ENCODE results near the gene PTPRD.

Gene PTPRD

DNA sequence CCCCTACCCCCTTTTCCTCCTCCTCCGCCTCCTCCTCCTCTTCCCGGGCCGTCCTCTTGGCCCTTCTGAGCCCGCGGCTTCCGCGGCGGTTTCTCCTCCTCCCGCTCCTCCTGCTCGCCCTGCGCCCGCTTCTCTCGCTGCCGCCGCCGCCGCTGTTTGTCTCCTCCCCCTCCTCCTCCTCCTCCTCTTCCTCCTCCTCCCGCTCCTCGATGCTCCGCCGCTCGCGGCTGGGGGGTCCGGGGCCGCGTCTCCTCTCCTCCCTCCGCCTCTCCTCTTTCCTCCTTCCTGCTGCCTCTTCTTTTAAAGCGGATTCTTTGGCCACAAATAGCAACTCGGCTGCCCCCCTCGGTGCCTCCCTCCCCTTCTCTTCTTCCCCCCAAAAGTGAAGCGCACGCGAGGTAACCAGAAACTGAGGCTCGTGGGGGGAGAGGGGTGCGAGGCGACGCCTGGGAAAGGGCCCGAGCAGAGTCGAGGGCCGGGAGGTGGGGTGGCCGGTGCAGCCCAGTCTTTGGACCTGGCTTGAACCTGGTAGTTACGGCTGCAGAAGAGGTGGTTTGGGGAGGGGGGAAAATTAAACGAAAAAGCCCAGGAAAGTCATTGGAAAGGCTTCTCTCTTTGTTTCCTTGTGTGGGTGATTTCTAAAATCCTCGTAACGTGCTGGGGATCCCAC is 1754.7 kb downstream of the PTPRD start (continued):
- TF ChIP-seq ZNF843 (tag by site-specific recombination; IDR thresholded peaks at IDR 0.05) (0 out of 2 replicates have a peak, but pooled peaks have one; percentile 15), ZNF707 (tag by site-specific recombination; IDR thresholded peaks at IDR 0.05) (no peak), ZSCAN16 (tag by site-specific recombination; IDR thresholded peaks at IDR 0.05) (no peak), ZNF114 (tag by site-specific recombination; IDR thresholded peaks at IDR 0.05) (no peak), ZBTB21 (tag by site-specific recombination; IDR thresholded peaks at IDR 0.05) (no peak), SP3 (tag by site-specific recombination; IDR thresholded peaks at IDR 0.05) (peak; percentile 78), ZNF596 (tag by site-specific recombination; IDR thresholded peaks at IDR 0.05) (no peak), ZNF202 (tag by site-specific recombination; IDR thresholded peaks at IDR 0.05; ENCODE audit: borderline replicate concordance) (no peak), ZNF350 (tag by site-specific recombination; IDR thresholded peaks at IDR 0.05) (no peak), MZF1 (tag by site-specific recombination; IDR thresholded peaks at IDR 0.05; ENCODE audit: borderline replicate concordance) (peak; percentile 23; the same call in 1 of the 2 replicates), ZNF433 (tag by site-specific recombination; IDR thresholded peaks at IDR 0.05; ENCODE audit: low read depth) (no peak), ZNF266 (tag by site-specific recombination; IDR thresholded peaks at IDR 0.05; ENCODE audit: low read depth) (no peak), ZNF555 (tag by site-specific recombination; conservative IDR thresholded peaks at IDR 0.05) (no peak), ZNF404 (tag by site-specific recombination; IDR thresholded peaks at IDR 0.05) (no peak), ZSCAN23 (tag by site-specific recombination; IDR thresholded peaks at IDR 0.05) (no peak), ZNF10 (tag by site-specific recombination; IDR thresholded peaks at IDR 0.05) (no peak), ZNF624 (tag by site-specific recombination; IDR thresholded peaks at IDR 0.05) (no peak), ZNF768 (tag by site-specific recombination; IDR thresholded peaks at IDR 0.05) (no peak), ZBTB8A (tag by site-specific recombination; IDR thresholded peaks at IDR 0.05) (no peak), ZNF585B (tag by site-specific recombination; IDR thresholded peaks at IDR 0.05) (no peak), ZNF521 (tag by site-specific recombination; IDR thresholded peaks at IDR 0.05) (no peak), ZNF37A (tag by site-specific recombination; IDR thresholded peaks at IDR 0.05) (no peak), ZNF473 (tag by site-specific recombination; IDR thresholded peaks at IDR 0.05) (no peak), KLF10 (tag by site-specific recombination; IDR thresholded peaks at IDR 0.05) (no peak), ZNF529 (tag by site-specific recombination; IDR thresholded peaks at IDR 0.05; ENCODE audit: insufficient replicate concordance) (no peak), SETDB1 (IDR thresholded peaks at IDR 0.05; ENCODE audit: insufficient read length, low read length) (no peak), ZSCAN30 (tag by site-specific recombination; IDR thresholded peaks at IDR 0.05) (no peak), HOXD13 (CRISPR knock-in tag; IDR thresholded peaks at IDR 0.05; ENCODE audit: borderline replicate concordance) (no peak)
- TF ChIP-seq, protein P1, sequence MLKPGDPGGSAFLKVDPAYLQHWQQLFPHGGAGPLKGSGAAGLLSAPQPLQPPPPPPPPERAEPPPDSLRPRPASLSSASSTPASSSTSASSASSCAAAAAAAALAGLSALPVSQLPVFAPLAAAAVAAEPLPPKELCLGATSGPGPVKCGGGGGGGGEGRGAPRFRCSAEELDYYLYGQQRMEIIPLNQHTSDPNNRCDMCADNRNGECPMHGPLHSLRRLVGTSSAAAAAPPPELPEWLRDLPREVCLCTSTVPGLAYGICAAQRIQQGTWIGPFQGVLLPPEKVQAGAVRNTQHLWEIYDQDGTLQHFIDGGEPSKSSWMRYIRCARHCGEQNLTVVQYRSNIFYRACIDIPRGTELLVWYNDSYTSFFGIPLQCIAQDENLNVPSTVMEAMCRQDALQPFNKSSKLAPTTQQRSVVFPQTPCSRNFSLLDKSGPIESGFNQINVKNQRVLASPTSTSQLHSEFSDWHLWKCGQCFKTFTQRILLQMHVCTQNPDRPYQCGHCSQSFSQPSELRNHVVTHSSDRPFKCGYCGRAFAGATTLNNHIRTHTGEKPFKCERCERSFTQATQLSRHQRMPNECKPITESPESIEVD (tag by site-specific recombination; IDR thresholded peaks at IDR 0.05) = no peak
- TF ChIP-seq, protein P2, sequence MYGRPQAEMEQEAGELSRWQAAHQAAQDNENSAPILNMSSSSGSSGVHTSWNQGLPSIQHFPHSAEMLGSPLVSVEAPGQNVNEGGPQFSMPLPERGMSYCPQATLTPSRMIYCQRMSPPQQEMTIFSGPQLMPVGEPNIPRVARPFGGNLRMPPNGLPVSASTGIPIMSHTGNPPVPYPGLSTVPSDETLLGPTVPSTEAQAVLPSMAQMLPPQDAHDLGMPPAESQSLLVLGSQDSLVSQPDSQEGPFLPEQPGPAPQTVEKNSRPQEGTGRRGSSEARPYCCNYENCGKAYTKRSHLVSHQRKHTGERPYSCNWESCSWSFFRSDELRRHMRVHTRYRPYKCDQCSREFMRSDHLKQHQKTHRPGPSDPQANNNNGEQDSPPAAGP (tag by site-specific recombination; IDR thresholded peaks at IDR 0.05) = no peak
- TF ChIP-seq, protein P3, sequence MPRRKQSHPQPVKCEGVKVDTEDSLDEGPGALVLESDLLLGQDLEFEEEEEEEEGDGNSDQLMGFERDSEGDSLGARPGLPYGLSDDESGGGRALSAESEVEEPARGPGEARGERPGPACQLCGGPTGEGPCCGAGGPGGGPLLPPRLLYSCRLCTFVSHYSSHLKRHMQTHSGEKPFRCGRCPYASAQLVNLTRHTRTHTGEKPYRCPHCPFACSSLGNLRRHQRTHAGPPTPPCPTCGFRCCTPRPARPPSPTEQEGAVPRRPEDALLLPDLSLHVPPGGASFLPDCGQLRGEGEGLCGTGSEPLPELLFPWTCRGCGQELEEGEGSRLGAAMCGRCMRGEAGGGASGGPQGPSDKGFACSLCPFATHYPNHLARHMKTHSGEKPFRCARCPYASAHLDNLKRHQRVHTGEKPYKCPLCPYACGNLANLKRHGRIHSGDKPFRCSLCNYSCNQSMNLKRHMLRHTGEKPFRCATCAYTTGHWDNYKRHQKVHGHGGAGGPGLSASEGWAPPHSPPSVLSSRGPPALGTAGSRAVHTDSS (tag by site-specific recombination; IDR thresholded peaks at IDR 0.05) = peak; percentile 95
- TF ChIP-seq, protein P4, sequence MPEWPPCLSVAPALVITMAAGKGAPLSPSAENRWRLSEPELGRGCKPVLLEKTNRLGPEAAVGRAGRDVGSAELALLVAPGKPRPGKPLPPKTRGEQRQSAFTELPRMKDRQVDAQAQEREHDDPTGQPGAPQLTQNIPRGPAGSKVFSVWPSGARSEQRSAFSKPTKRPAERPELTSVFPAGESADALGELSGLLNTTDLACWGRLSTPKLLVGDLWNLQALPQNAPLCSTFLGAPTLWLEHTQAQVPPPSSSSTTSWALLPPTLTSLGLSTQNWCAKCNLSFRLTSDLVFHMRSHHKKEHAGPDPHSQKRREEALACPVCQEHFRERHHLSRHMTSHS (tag by site-specific recombination; IDR thresholded peaks at IDR 0.05) = no peak
- TF ChIP-seq, protein P5, sequence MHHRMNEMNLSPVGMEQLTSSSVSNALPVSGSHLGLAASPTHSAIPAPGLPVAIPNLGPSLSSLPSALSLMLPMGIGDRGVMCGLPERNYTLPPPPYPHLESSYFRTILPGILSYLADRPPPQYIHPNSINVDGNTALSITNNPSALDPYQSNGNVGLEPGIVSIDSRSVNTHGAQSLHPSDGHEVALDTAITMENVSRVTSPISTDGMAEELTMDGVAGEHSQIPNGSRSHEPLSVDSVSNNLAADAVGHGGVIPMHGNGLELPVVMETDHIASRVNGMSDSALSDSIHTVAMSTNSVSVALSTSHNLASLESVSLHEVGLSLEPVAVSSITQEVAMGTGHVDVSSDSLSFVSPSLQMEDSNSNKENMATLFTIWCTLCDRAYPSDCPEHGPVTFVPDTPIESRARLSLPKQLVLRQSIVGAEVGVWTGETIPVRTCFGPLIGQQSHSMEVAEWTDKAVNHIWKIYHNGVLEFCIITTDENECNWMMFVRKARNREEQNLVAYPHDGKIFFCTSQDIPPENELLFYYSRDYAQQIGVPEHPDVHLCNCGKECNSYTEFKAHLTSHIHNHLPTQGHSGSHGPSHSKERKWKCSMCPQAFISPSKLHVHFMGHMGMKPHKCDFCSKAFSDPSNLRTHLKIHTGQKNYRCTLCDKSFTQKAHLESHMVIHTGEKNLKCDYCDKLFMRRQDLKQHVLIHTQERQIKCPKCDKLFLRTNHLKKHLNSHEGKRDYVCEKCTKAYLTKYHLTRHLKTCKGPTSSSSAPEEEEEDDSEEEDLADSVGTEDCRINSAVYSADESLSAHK (tag by site-specific recombination; IDR thresholded peaks at IDR 0.05) = peak; percentile 97
- TF ChIP-seq, protein P6, sequence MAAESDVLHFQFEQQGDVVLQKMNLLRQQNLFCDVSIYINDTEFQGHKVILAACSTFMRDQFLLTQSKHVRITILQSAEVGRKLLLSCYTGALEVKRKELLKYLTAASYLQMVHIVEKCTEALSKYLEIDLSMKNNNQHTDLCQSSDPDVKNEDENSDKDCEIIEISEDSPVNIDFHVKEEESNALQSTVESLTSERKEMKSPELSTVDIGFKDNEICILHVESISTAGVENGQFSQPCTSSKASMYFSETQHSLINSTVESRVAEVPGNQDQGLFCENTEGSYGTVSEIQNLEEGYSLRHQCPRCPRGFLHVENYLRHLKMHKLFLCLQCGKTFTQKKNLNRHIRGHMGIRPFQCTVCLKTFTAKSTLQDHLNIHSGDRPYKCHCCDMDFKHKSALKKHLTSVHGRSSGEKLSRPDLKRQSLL (tag by site-specific recombination; IDR thresholded peaks at IDR 0.05) = no peak
